HL-60 (cell line): ENCODE measurements around the gene XIRP2.
"Not testable (repeated sequence)": the region's sequence is repeated elsewhere in the genome, so short reads cannot be mapped to it uniquely, and the experiment has no call there.

Source experiments
- DNase-seq, 2 experiments: peaks; one replicate each; pipeline ENCODE4 v3.0.0-alpha.2; 2010 to 2020; ENCODE audit warnings: low read depth in 1 of 2, low spot score in 1 of 2
- H3K27ac ChIP-seq: fragments of 250-450 bp; sonication (Bioruptor Pico); replicated peaks from 2 replicates; pipeline ENCODE4 v1.5.1; 2020; ENCODE audit warnings: mild to moderate bottlenecking, moderate library complexity
- H3K27me3 ChIP-seq: fragments of 250-450 bp; sonication (Bioruptor Pico); 2 replicates; pipeline ENCODE4 v1.5.1; 2021; ENCODE audit warnings: mild to moderate bottlenecking, moderate library complexity; ENCODE audit not compliant: insufficient read depth, poor library complexity, severe bottlenecking
- H3K4me3 ChIP-seq: replicated peaks from 2 replicates; pipeline ENCODE4 v1.5.1; 2011; ENCODE audit warnings: mild to moderate bottlenecking, control low read depth, low read length; ENCODE audit not compliant: insufficient read depth
- CTCF ChIP-seq: IDR thresholded peaks from one replicate; pipeline ENCODE4 v1.5.1; 2011; ENCODE audit warnings: low read length, control low read depth, inconsistent platforms; ENCODE audit not compliant: insufficient read depth
- GABPA ChIP-seq: IDR thresholded peaks from 2 replicates; pipeline ENCODE4 v1.6.1; 2012; ENCODE audit warnings: low read depth
- POLR2AphosphoS5 ChIP-seq: IDR thresholded peaks from 2 replicates; pipeline ENCODE4 v1.6.1; 2012; ENCODE audit warnings: low read depth
- REST ChIP-seq: IDR thresholded peaks from 2 replicates; pipeline ENCODE4 v1.6.1; 2012; ENCODE audit warnings: low read depth; ENCODE audit not compliant: insufficient replicate concordance
- SPI1 ChIP-seq: IDR thresholded peaks from 2 replicates; pipeline ENCODE4 v1.6.1; 2012; ENCODE audit warnings: low read depth, mild to moderate bottlenecking, borderline replicate concordance

Gene XIRP2

GRCh38 chr2:167103028-167103756, 214.9 kb downstream of the XIRP2 start:
- Histone ChIP-seq H3K27me3 (no peaks in the 10 kb centered on the region), H3K4me3 (no peak overlapping the region), H3K27ac (no peak overlapping the region)
- TF ChIP-seq SPI1 (no peak), CTCF (no peak), GABPA (no peak), REST (no peak)
- no peak for DNase-seq

GRCh38 chr2:167103757-167104133, 215.5 kb downstream of the XIRP2 start:
- TF ChIP-seq GABPA (no peak), POLR2AphosphoS5 (no peak), REST (no peak), CTCF (no peak), SPI1 (no peak)
- H3K27me3 ChIP-seq: no peaks in the 10 kb centered on the region
- no peak overlapping the region for H3K27ac ChIP-seq
- H3K4me3 ChIP-seq: no peak overlapping the region
- DNase-seq: no peak

GRCh38 chr2:167104691-167105090, 216.4 kb downstream of the XIRP2 start:
- TF ChIP-seq POLR2AphosphoS5 (no peak), GABPA (no peak), CTCF (no peak), SPI1 (no peak), REST (no peak)
- Histone ChIP-seq H3K27me3 (no peaks in the 10 kb centered on the region), H3K4me3 (no peak overlapping the region), H3K27ac (no peak overlapping the region)
- DNase-seq: no peak

- DNase-seq, H3K27ac ChIP-seq, H3K27me3 ChIP-seq, H3K4me3 ChIP-seq: not testable (repeated sequence)
Observed at GRCh38 chr2:167109682-167110081, 221.4 kb downstream of the XIRP2 start.
